NCI-H1417 treated with DMSO at 0.1 percent for 48 hours (cell line): ENCODE results near the gene HOXC9.

Source experiments
- DNase-seq: peaks from one replicate; lab custom pipeline; 2025; lab: John Stamatoyannopoulos, UW

The HOXC9 gene

GRCh38 chr12:53963434-53964314 lies 36.3 kb upstream of the HOXC9 start:
- DNase-seq, result no peak

- DNase-seq, result no peak
These were observed 35.6 kb upstream of the HOXC9 start for GRCh38 chr12:53964315-53964713.

- no peak for DNase-seq
These were observed 34.5 kb upstream of the HOXC9 start for GRCh38 chr12:53965281-53966084.

GRCh38 chr12:53966085-53966384 lies 33.9 kb upstream of the HOXC9 start:
- DNase-seq, result no peak

GRCh38 chr12:53966385-53967133 lies 33.4 kb upstream of the HOXC9 start:
- DNase-seq, result no peak

GRCh38 chr12:53967421-53967925 lies 32.5 kb upstream of the HOXC9 start:
- no peak for DNase-seq

GRCh38 chr12:53968214-53969127 lies 31.5 kb upstream of the HOXC9 start:
- no peak for DNase-seq

GRCh38 chr12:53969588-53970259 lies 30.2 kb upstream of the HOXC9 start:
- no peak for DNase-seq

- no peak for DNase-seq
These were observed 29.5 kb upstream of the HOXC9 start for GRCh38 chr12:53970451-53970850.

GRCh38 chr12:53971129-53971528 lies 28.8 kb upstream of the HOXC9 start:
- DNase-seq, result no peak

GRCh38 chr12:53971686-53972085 lies 28.3 kb upstream of the HOXC9 start:
- DNase-seq, result no peak

GRCh38 chr12:53972152-53972702 lies 27.7 kb upstream of the HOXC9 start:
- no peak for DNase-seq

- DNase-seq, result no peak
These were observed 27.2 kb upstream of the HOXC9 start, which contains the start of gene HOXC11 for GRCh38 chr12:53972722-53973235. Gene HOXC11 (plus strand): TSS chr12:53973126. CDS start chr12:53973242, 116 bp downstream.

GRCh38 chr12:53973236-53974042 lies 26.5 kb upstream of the HOXC9 start:
- DNase-seq, result no peak

GRCh38 chr12:53974084-53975063 lies 25.6 kb upstream of the HOXC9 start, which contains the start of gene HOTAIR:
Gene HOTAIR (minus strand): TSS chr12:53974954.
- DNase-seq, result no peak

GRCh38 chr12:53975064-53975471 lies 24.9 kb upstream of the HOXC9 start:
- no peak for DNase-seq

GRCh38 chr12:53975479-53976152 lies 24.3 kb upstream of the HOXC9 start:
- no peak for DNase-seq
